ENCODE measurements around the gene FAM89B.
"Not testable (repeated sequence)": the region's sequence is repeated elsewhere in the genome, so short reads cannot be mapped to it uniquely, and the experiment has no call there.

- not testable (repeated sequence) for TF ChIP-seq POLR2A, CTCF (IDR thresholded peaks at IDR 0.05)
Measured at GRCh38 chr11:65564879-65565559, 7.3 kb upstream of the FAM89B start.
